HCT116 (cell line): ENCODE data around the gene OR2AG1. TPM values are rescaled to one million over a fixed set of nuclear protein-coding genes. Genes with fewer than 3 reads are reported as not detected.

Experiments used
- ATAC-seq: fragments of 200-7000 bp; cut with Tn5 transposase; 2 replicates; pipeline ENCODE4 v1.9.1; 2020; ENCODE audit warnings: mild to moderate bottlenecking, moderate library complexity
- BruUV-seq: library from RNA; stranded (reverse); fragments of 400-500 nt; replicated peaks from 2 replicates; lab custom pipeline; 2021; lab: Mats Ljungman, UMichigan
- CTCF ChIA-PET: fragments of 300-600 bp; sonication (Branson Sonifier 250); formaldehyde crosslinking; loops from one replicate; lab custom pipeline; 2021; ENCODE audit warnings: antibody characterized with exemption; lab: Charles Lee
- POLR2A ChIA-PET: fragments of 300-600, 350-600 bp; sonication (Branson Sonifier 250); formaldehyde crosslinking; loops from one replicate; lab custom pipeline; 2021; ENCODE audit warnings: antibody characterized with exemption; lab: Charles Lee
- RAD21 ChIA-PET, 2 experiments: fragments of 300-600 bp; sonication (Branson Sonifier 250); formaldehyde crosslinking; loops; one replicate each; lab custom pipeline; 2023; ENCODE audit warnings: low total read pairs in 2 of 2; ENCODE audit not compliant: uncharacterized antibody in 2 of 2, unreplicated experiment in 2 of 2, low non-redundant PET in 1 of 2; lab: Charles Lee
- DNase-seq: peaks from one replicate; pipeline ENCODE4 v3.0.0-alpha.2; 2010; ENCODE audit warnings: low read depth, low spot score
- H2AFZ ChIP-seq: fragments of 200-600 bp; shearing (Covaris generic), sonication (generic); 2 replicates; pipeline ENCODE4 v1.6.1; 2017; ENCODE audit warnings: low read depth, mixed run types, mixed read lengths, antibody characterized with exemption, low read length; ENCODE audit not compliant: poor library complexity, severe bottlenecking
- H3K27ac ChIP-seq: 2 replicates; pipeline ENCODE4 v1.5.1; 2012; ENCODE audit warnings: low read depth, low read length
- H3K27me3 ChIP-seq: fragments of 200-600 bp; sonication (generic); 2 replicates; pipeline ENCODE4 v1.6.1; 2016; ENCODE audit warnings: mixed run types, low read length, mixed read lengths; ENCODE audit not compliant: insufficient read depth
- H3K36me3 ChIP-seq, 2 experiments: fragments of 200-500 bp in 1 of 2; fragments of 200-600 bp in 1 of 2; sonication (Bioruptor generic) in 1 of 2; sonication (generic) in 1 of 2; 2 replicates each; pipeline versions ENCODE4 v1.5.1 to v1.6.1; 2014 to 2016; ENCODE audit warnings: low read length in 2 of 2, inconsistent platforms in 1 of 2, mixed read lengths in 1 of 2, mixed run types in 1 of 2; ENCODE audit not compliant: insufficient read depth in 2 of 2, control insufficient read depth in 1 of 2
- H3K4me1 ChIP-seq, 2 experiments: fragments of 200-600 bp in 1 of 2; sonication (generic) in 1 of 2; 2 replicates each; pipeline versions ENCODE4 v1.5.1 to v1.6.1; 2012 to 2017; ENCODE audit warnings: low read length in 2 of 2, inconsistent platforms in 1 of 2, mild to moderate bottlenecking in 1 of 2, mixed read lengths in 1 of 2, mixed run types in 1 of 2, moderate library complexity in 1 of 2; ENCODE audit not compliant: insufficient read depth in 2 of 2, control insufficient read depth in 1 of 2
- H3K4me2 ChIP-seq: fragments of 200-600 bp; sonication (generic); 2 replicates; pipeline ENCODE4 v1.6.1; 2017; ENCODE audit warnings: mixed run types, low read length, mixed read lengths
- H3K4me3 ChIP-seq, 2 experiments: fragments of 200-600 bp in 1 of 2; sonication (generic) in 1 of 2; replicated peaks in 1 of 2; 2 replicates each; pipeline ENCODE4 v1.5.1; 2011 to 2016; ENCODE audit warnings: low read length in 2 of 2, control low read depth in 1 of 2, low read depth in 1 of 2, mild to moderate bottlenecking in 1 of 2, mixed read lengths in 1 of 2, mixed run types in 1 of 2
- H3K79me2 ChIP-seq: fragments of 200-600 bp; sonication (generic); 2 replicates; pipeline ENCODE4 v1.6.1; 2017; ENCODE audit warnings: mild to moderate bottlenecking, mixed run types, low read length, moderate library complexity, mixed read lengths; ENCODE audit not compliant: insufficient read depth
- H3K9ac ChIP-seq: fragments of 200-600 bp; sonication (generic); 2 replicates; pipeline ENCODE4 v1.6.1; 2016; ENCODE audit warnings: low read length, mixed read lengths
- H3K9me2 ChIP-seq: fragments of 200-600 bp; sonication (generic), shearing (Covaris generic); 2 replicates; pipeline ENCODE4 v1.6.1; 2017; ENCODE audit warnings: mixed run types, mild to moderate bottlenecking, moderate library complexity; ENCODE audit not compliant: insufficient read depth
- H3K9me3 ChIP-seq, 2 experiments: fragments of 200-500 bp in 1 of 2; fragments of 200-600 bp in 1 of 2; sonication (Bioruptor generic) in 1 of 2; sonication (generic) in 1 of 2; 2 replicates each; pipeline ENCODE4 v1.6.1; 2014 to 2017; ENCODE audit warnings: low read length in 2 of 2, mixed read lengths in 2 of 2, inconsistent platforms in 1 of 2, low read depth in 1 of 2, mild to moderate bottlenecking in 1 of 2, mixed run types in 1 of 2, moderate library complexity in 1 of 2; ENCODE audit not compliant: control insufficient read depth in 1 of 2, insufficient read depth in 1 of 2
- H4K20me1 ChIP-seq: fragments of 200-600 bp; sonication (generic), shearing (Covaris generic); 2 replicates; pipeline ENCODE4 v1.6.1; 2017; ENCODE audit warnings: mixed run types, mild to moderate bottlenecking, moderate library complexity; ENCODE audit not compliant: insufficient read depth
- CEBPB ChIP-seq: IDR thresholded peaks from 2 replicates; pipeline ENCODE4 v1.6.1; 2012; ENCODE audit warnings: low read depth
- EGR1 ChIP-seq: IDR thresholded peaks from 2 replicates; pipeline ENCODE4 v1.6.1; 2012; ENCODE audit warnings: low read depth
- EZH2 ChIP-seq: fragments of 200-600 bp; sonication (generic); IDR thresholded peaks from 2 replicates; pipeline ENCODE4 v1.6.1; 2017; ENCODE audit warnings: antibody characterized with exemption, mixed run types
- FOSL1 ChIP-seq: IDR thresholded peaks from 2 replicates; pipeline ENCODE4 v1.6.1; 2012; ENCODE audit warnings: low read depth
- JUND ChIP-seq: IDR thresholded peaks from 2 replicates; pipeline ENCODE4 v1.6.1; 2012
- RAD21 ChIP-seq: IDR thresholded peaks from 2 replicates; pipeline ENCODE4 v1.6.1; 2012; ENCODE audit warnings: low read depth, mild to moderate bottlenecking
- SIN3A ChIP-seq: IDR thresholded peaks from 2 replicates; pipeline ENCODE4 v1.6.1; 2012; ENCODE audit warnings: low read depth
- TCF7L2 ChIP-seq: IDR thresholded peaks from 2 replicates; pipeline ENCODE4 v1.7.0; 2011; ENCODE audit warnings: borderline replicate concordance, inconsistent platforms; ENCODE audit not compliant: insufficient read depth, insufficient read length; ENCODE audit errors: extremely low read depth
- YY1 ChIP-seq: IDR thresholded peaks from 2 replicates; pipeline ENCODE4 v1.6.1; 2011; ENCODE audit warnings: low read length, low read depth, moderate library complexity, mild to moderate bottlenecking; ENCODE audit not compliant: insufficient replicate concordance; ENCODE audit errors: extremely low read depth
- ZFX ChIP-seq: fragments of 450-650 bp; IDR thresholded peaks from 2 replicates; pipeline ENCODE4 v1.6.1; 2017
- ZNF274 ChIP-seq: fragments of 200-500 bp; sonication (Bioruptor generic); IDR thresholded peaks from 2 replicates; pipeline ENCODE4 v1.6.1; 2014; ENCODE audit warnings: mild to moderate bottlenecking, low read depth, low read length, inconsistent platforms
- intact Hi-C: fragments of 100-400 bp; cut with micrococcal nuclease; formaldehyde crosslinking; loops from 2 replicates; pipeline ENCODE4 v1.10.0; 2022
- total RNA-seq: library from RNA; stranded (reverse); gene quantifications from one replicate; pipeline ENCODE4 v1.2.1, GENCODE V29; 2021; ENCODE audit not compliant: unreplicated experiment
- TF ChIP-seq, protein P1 (sequence below): IDR thresholded peaks from 2 replicates; pipeline ENCODE4 v1.6.1; 2012
- TF ChIP-seq, protein P2 (sequence below): IDR thresholded peaks from 2 replicates; pipeline ENCODE4 v1.6.1; 2012
- TF ChIP-seq, protein P3 (sequence below): IDR thresholded peaks from 2 replicates; pipeline ENCODE4 v1.6.1; 2012; ENCODE audit warnings: low read depth

OR2AG1 gene
- total RNA-seq, 1 experiment from 2014 or later = not detected

DNA sequence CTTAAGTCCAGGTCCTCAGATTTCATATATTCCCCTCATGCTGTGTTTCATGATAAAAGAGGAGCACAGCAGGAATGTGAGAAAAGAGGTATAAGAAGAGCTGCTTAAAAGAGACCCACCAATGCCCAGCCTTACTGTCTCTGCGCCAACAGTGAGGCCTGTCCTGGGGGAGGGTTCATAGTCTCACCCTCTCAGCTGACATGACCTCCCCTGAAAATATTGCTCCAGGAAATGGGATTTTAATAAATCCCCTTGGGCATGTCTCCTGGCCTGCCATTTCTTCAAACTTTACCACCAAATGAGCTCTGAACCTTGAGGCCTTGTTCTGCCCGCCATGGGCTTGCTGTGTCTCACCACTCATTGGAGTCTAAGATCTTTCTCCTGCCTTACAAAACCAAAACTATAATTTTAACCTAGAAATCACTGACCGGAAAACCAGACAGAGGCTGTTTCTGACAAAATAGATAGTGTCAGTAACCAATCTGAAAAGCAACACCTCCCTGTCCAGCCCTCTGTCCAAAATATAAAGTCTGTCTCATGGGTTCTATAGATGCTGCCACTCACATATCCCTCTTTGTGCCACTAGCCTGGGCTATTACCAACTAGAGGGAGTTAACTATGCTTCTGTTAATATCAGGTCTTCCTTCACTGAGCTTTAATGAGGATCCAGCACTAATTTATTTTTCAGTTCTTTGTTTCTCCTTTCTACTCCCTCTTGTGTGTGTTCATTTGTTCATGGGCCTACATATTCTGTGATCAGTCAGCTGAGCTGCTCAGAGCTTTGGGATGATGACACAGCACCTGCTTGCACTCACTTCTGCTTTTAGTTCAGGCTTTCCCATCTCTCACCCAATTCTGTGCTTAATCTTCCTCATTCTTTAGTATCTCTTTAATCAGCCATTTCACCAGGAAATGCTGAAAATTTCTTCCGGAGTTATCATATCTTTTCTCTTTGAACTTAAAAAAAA lies 10.6 kb upstream of the OR2AG1 start, which contains the start of gene OR2AG2:
Gene OR2AG2, minus strand, starts transcription at position 51 of the 968 bp plus-strand sequence. CDS start 3,019 bp downstream, outside the sequence.
- no peaks in the 10 kb centered on the region for H4K20me1 ChIP-seq
- ChIA-PET CTCF (interaction anchor here (1.3 to 2.1 kb wide), 2 partner anchors 18 to 40 kb away, joined by 3 to 7 read pairs; no protein-coding TSS in a partner anchor), RAD21 (no interaction called here), POLR2A (no interaction called here)
- TF ChIP-seq CEBPB (no peak), ZNF274 (no peak), EGR1 (no peak), SIN3A (no peak), YY1 (no peak)
- TF ChIP-seq, protein P1, sequence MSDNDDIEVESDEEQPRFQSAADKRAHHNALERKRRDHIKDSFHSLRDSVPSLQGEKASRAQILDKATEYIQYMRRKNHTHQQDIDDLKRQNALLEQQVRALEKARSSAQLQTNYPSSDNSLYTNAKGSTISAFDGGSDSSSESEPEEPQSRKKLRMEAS = no peak
- TF ChIP-seq, protein P2, sequence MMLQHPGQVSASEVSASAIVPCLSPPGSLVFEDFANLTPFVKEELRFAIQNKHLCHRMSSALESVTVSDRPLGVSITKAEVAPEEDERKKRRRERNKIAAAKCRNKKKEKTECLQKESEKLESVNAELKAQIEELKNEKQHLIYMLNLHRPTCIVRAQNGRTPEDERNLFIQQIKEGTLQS = no peak
- no peaks in the 10 kb centered on the region for H3K79me2 ChIP-seq
- peaks cover 23% of the 10 kb centered on the region for H3K27me3 ChIP-seq
- no peak within 1 kb of the TSS for H2AFZ ChIP-seq
- H3K9me2 ChIP-seq = no peaks in the 10 kb centered on the region
- intact Hi-C loops = no loop called here
- no peak within 1 kb of the TSS for H3K4me2 ChIP-seq
- no peaks in the 10 kb centered on the region for H3K9me3 ChIP-seq
- no peak within 1 kb of the TSS for H3K27ac ChIP-seq
- DNase-seq (no peak), ATAC-seq (no peak)
- no peak within 1 kb of the TSS for H3K4me3 ChIP-seq
- no TSS peak for BruUV-seq
- H3K4me1 ChIP-seq = no peaks in the 10 kb centered on the region
- no peaks in the 10 kb centered on the region for H3K36me3 ChIP-seq
- no peak within 1 kb of the TSS for H3K9ac ChIP-seq

DNA sequence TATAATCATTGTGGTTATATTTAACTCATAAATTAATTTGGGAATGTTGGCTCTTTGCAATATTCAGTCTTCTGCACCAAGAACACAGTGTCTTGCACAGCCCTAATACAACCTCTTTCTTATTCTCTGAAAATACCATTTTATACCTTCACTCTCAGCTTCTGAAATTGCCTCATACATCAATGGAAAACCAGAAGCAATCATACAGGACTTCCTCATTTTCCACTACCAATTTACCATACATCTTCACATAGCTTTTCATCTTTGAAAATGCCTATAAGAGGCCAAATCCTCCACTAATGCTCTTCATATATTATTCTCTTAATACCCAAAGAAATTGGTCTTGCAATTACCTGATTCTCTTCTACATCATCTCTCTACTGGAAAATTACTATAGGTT lies 4.3 kb upstream of the OR2AG1 start:
- Histone ChIP-seq H3K79me2 (no peaks in the 10 kb centered on the region), H3K36me3 (no peaks in the 10 kb centered on the region), H3K4me3 (no peak overlapping the region), H2AFZ (no peak overlapping the region), H3K9me2 (no peaks in the 10 kb centered on the region; the same call in 1 of the 2 replicates), H3K4me1 (no peaks in the 10 kb centered on the region), H3K9me3 (no peaks in the 10 kb centered on the region), H3K4me2 (no peak overlapping the region), H3K27me3 (peaks cover 25% of the 10 kb centered on the region), H4K20me1 (no peaks in the 10 kb centered on the region), H3K9ac (no peak overlapping the region), H3K27ac (no peak overlapping the region)
- intact Hi-C loops = no loop called here
- CTCF ChIA-PET = interaction anchor here (0.8 kb wide), 1 partner anchor 21 kb away, joined by 3 read pairs; no protein-coding TSS in a partner anchor
- POLR2A ChIA-PET = no interaction called here
- RAD21 ChIA-PET = no interaction called here
- no peak for ATAC-seq
- DNase-seq = no peak
- no TSS peak for BruUV-seq
- no peak for TF ChIP-seq EGR1
- no peak for TF ChIP-seq SIN3A
- TF ChIP-seq, protein P1 = no peak
- TF ChIP-seq EZH2 = no peak
- TF ChIP-seq, protein P3, sequence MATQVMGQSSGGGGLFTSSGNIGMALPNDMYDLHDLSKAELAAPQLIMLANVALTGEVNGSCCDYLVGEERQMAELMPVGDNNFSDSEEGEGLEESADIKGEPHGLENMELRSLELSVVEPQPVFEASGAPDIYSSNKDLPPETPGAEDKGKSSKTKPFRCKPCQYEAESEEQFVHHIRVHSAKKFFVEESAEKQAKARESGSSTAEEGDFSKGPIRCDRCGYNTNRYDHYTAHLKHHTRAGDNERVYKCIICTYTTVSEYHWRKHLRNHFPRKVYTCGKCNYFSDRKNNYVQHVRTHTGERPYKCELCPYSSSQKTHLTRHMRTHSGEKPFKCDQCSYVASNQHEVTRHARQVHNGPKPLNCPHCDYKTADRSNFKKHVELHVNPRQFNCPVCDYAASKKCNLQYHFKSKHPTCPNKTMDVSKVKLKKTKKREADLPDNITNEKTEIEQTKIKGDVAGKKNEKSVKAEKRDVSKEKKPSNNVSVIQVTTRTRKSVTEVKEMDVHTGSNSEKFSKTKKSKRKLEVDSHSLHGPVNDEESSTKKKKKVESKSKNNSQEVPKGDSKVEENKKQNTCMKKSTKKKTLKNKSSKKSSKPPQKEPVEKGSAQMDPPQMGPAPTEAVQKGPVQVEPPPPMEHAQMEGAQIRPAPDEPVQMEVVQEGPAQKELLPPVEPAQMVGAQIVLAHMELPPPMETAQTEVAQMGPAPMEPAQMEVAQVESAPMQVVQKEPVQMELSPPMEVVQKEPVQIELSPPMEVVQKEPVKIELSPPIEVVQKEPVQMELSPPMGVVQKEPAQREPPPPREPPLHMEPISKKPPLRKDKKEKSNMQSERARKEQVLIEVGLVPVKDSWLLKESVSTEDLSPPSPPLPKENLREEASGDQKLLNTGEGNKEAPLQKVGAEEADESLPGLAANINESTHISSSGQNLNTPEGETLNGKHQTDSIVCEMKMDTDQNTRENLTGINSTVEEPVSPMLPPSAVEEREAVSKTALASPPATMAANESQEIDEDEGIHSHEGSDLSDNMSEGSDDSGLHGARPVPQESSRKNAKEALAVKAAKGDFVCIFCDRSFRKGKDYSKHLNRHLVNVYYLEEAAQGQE = no peak
- TF ChIP-seq JUND = no peak
- TF ChIP-seq ZFX = no peak
- TF ChIP-seq TCF7L2 = no peak
- TF ChIP-seq FOSL1 = no peak
- no peak for TF ChIP-seq RAD21
- TF ChIP-seq, protein P2 = no peak
